ENCODE results near the gene SLC39A11.

DNA sequence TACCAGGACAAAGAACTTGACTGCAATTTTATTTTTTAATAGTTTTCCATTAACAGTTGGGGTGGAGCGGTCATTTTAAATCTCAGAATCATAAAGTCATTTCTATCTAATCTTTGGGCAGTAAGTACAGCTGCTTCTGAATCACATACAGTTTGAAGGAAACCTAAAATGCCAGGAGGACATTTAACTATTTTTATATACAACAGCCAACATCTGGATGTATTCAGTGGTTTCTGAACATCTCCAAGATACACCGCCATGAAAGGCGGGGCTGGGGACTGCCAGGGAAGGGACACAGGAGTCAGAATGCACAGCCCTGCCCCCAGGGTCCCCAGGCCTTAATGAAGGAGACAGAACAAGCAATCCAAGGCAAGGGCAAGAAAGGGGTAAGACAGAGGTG is 392.3 kb downstream of the SLC39A11 start:
- TF ChIP-seq EP300 (IDR thresholded peaks at IDR 0.05) = no peak
- TF ChIP-seq POLR2A (IDR thresholded peaks at IDR 0.05) = no peak

All from upper lobe of left lung (tissue), 4 donors.